ENCODE data around the gene BRINP3. TPM values are rescaled to one million over a fixed set of nuclear protein-coding genes. Genes with fewer than 3 reads are reported as not detected.

The BRINP3 gene
- polyA plus RNA-seq, 2 of the 4 experiments (the other 2 are of a cell fraction), result not detected

DNA sequence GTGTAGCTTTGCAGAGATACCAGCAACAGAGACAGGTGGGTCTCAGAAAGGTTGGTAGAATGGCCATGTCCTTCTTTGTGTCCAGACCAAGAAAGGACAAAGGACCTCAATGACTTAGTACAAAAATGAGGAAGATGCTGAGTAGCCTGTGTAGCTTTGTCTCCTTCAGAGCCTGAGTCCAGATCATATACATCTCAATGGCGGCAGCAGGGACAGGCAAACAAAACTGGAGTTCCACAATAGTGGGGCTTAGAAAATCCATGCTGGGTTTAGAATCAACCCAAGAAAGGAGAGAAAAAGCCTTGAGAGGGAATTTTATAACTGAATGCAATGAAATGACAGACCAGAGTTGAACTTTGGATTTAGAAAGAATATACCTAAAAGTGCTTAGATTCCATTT is 339.0 kb downstream of the BRINP3 start:
- no peak for ATAC-seq
- Histone ChIP-seq H3K9me3 (no peaks in the 10 kb centered on the region), H3K27ac (no peak overlapping the region), H3K4me2 (no peak overlapping the region), H3K4me3 (no peak overlapping the region), H3K4me1 (no peaks in the 10 kb centered on the region)
- 90% methylated on average over 1 of the region's 1 CpG for WGBS (ENCODE audit: missing lambda C conversion rate)
- CTCF ChIA-PET, result interaction anchor here (0.7 kb wide), 1 partner anchor 119 kb away, joined by 4 read pairs; no protein-coding TSS in a partner anchor
- TF ChIP-seq HEYL (CRISPR knock-in tag; IDR thresholded peaks at IDR 0.05) (no peak), ZNF302 (CRISPR knock-in tag; IDR thresholded peaks at IDR 0.05) (no peak), ZFP36 (IDR thresholded peaks at IDR 0.05; ENCODE audit: borderline replicate concordance, partially characterized antibody) (no peak), NFE2L2 (conservative IDR thresholded peaks at IDR 0.05; ENCODE audit: low read length) (no peak), KDM1A (IDR thresholded peaks at IDR 0.05; ENCODE audit: low read depth) (no peak), GATA3 (IDR thresholded peaks at IDR 0.05; ENCODE audit: borderline replicate concordance) (no peak)
- DNase-seq (ENCODE audit: low read depth in 1 of 2, low spot score in 1 of 2), result no peak
- POLR2A ChIA-PET, result no interaction called here
- no peak for FAIRE-seq

DNA sequence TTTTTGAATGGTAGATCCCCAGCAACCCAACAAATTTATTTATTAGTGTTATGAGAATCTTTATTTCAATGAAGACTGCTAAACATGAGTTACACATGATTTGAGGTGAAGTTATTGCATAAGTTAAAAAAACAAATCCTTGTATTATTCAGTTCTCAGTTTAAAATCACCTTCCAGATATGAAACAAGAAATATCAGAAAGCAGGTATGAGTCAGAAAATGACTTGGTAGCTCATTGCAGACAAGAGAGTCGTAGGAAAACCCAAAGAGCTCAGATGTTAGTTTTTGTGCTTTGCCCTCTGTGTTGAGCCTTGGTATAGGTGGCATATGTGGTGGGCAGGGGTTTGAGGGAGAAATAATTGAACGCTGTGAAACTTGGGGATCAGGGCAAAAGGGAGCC is 339.4 kb downstream of the BRINP3 start:
- POLR2A ChIA-PET, result no interaction called here
- Histone ChIP-seq H3K4me2 (no peak overlapping the region), H3K4me1 (no peaks in the 10 kb centered on the region), H3K9me3 (no peaks in the 10 kb centered on the region), H3K27ac (no peak overlapping the region), H3K4me3 (no peak overlapping the region)
- TF ChIP-seq MAFK (IDR thresholded peaks at IDR 0.05; ENCODE audit: partially characterized antibody), result no peak
- TF ChIP-seq TP53 (CRISPR knock-in tag; IDR thresholded peaks at IDR 0.05), result no peak
- TF ChIP-seq NR3C1 (IDR thresholded peaks at IDR 0.05), result no peak
- no peak for TF ChIP-seq FOSB (CRISPR knock-in tag; IDR thresholded peaks at IDR 0.05)
- TF ChIP-seq, protein P1, sequence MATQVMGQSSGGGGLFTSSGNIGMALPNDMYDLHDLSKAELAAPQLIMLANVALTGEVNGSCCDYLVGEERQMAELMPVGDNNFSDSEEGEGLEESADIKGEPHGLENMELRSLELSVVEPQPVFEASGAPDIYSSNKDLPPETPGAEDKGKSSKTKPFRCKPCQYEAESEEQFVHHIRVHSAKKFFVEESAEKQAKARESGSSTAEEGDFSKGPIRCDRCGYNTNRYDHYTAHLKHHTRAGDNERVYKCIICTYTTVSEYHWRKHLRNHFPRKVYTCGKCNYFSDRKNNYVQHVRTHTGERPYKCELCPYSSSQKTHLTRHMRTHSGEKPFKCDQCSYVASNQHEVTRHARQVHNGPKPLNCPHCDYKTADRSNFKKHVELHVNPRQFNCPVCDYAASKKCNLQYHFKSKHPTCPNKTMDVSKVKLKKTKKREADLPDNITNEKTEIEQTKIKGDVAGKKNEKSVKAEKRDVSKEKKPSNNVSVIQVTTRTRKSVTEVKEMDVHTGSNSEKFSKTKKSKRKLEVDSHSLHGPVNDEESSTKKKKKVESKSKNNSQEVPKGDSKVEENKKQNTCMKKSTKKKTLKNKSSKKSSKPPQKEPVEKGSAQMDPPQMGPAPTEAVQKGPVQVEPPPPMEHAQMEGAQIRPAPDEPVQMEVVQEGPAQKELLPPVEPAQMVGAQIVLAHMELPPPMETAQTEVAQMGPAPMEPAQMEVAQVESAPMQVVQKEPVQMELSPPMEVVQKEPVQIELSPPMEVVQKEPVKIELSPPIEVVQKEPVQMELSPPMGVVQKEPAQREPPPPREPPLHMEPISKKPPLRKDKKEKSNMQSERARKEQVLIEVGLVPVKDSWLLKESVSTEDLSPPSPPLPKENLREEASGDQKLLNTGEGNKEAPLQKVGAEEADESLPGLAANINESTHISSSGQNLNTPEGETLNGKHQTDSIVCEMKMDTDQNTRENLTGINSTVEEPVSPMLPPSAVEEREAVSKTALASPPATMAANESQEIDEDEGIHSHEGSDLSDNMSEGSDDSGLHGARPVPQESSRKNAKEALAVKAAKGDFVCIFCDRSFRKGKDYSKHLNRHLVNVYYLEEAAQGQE (IDR thresholded peaks at IDR 0.05), result no peak
- TF ChIP-seq HOXB5 (CRISPR knock-in tag; IDR thresholded peaks at IDR 0.05), result no peak
- no peak for TF ChIP-seq CHD2 (IDR thresholded peaks at IDR 0.05; ENCODE audit: low read length, partially characterized antibody)
- TF ChIP-seq POLR2AphosphoS2 (conservative IDR thresholded peaks at IDR 0.05; ENCODE audit: low read length), result no peak
- no peak for TF ChIP-seq RCOR1 (IDR thresholded peaks at IDR 0.05; ENCODE audit: low read depth, low read length)
- TF ChIP-seq FOSL2 (IDR thresholded peaks at IDR 0.05), result no peak
- TF ChIP-seq FOSL2 (CRISPR knock-in tag; IDR thresholded peaks at IDR 0.05), result no peak
- TF ChIP-seq, protein P2, sequence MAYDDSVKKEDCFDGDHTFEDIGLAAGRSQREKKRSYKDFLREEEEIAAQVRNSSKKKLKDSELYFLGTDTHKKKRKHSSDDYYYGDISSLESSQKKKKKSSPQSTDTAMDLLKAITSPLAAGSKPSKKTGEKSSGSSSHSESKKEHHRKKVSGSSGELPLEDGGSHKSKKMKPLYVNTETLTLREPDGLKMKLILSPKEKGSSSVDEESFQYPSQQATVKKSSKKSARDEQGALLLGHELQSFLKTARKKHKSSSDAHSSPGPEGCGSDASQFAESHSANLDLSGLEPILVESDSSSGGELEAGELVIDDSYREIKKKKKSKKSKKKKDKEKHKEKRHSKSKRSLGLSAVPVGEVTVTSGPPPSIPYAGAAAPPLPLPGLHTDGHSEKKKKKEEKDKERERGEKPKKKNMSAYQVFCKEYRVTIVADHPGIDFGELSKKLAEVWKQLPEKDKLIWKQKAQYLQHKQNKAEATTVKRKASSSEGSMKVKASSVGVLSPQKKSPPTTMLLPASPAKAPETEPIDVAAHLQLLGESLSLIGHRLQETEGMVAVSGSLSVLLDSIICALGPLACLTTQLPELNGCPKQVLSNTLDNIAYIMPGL (CRISPR knock-in tag; IDR thresholded peaks at IDR 0.05; ENCODE audit: borderline replicate concordance), result no peak
- TF ChIP-seq PHF8 (IDR thresholded peaks at IDR 0.05; ENCODE audit: borderline replicate concordance, low read depth), result no peak
- no peak for TF ChIP-seq HOXB13 (CRISPR knock-in tag; IDR thresholded peaks at IDR 0.05; ENCODE audit: low read depth)
- TF ChIP-seq, protein P3, sequence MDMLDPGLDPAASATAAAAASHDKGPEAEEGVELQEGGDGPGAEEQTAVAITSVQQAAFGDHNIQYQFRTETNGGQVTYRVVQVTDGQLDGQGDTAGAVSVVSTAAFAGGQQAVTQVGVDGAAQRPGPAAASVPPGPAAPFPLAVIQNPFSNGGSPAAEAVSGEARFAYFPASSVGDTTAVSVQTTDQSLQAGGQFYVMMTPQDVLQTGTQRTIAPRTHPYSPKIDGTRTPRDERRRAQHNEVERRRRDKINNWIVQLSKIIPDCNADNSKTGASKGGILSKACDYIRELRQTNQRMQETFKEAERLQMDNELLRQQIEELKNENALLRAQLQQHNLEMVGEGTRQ (IDR thresholded peaks at IDR 0.05), result no peak
- no peak for TF ChIP-seq CBX8 (IDR thresholded peaks at IDR 0.05)
- FAIRE-seq (no peak), ATAC-seq (no peak), DNase-seq (ENCODE audit: low read depth in 1 of 2, low spot score in 1 of 2) (no peak)
- CTCF ChIA-PET, result interaction anchor here (0.7 kb wide), 1 partner anchor 120 kb away, joined by 4 read pairs; no protein-coding TSS in a partner anchor
- 52% methylated on average over 2 of the region's 2 CpGs for WGBS (ENCODE audit: missing lambda C conversion rate)
